GM23338 (cell line): Measurements from ENCODE around the gene IL11RA. TPM values are rescaled to one million over a fixed set of nuclear protein-coding genes. Genes with fewer than 3 reads are reported as not detected.

ENCODE experiments used
- ATAC-seq: fragments of 200-7000 bp; cut with Tn5 transposase; 3 replicates; pipeline ENCODE4 v1.9.1; 2020
- DNase-seq: peaks from one replicate; pipeline ENCODE4 v3.0.0-alpha.2; 2015; ENCODE audit warnings: low spot score
- H2AFZ ChIP-seq: fragments of 200-600 bp; sonication (generic); 2 replicates; pipeline ENCODE4 v1.8.0; 2016; ENCODE audit warnings: antibody characterized with exemption, mild to moderate bottlenecking, moderate library complexity
- H3F3A ChIP-seq: fragments of 200-600 bp; sonication (generic); replicated peaks from 2 replicates; pipeline ENCODE4 v1.8.0; 2017; ENCODE audit warnings: antibody characterized with exemption, mixed run types, low read depth
- H3K27ac ChIP-seq: fragments of 200-600 bp; sonication (generic); 2 replicates; pipeline ENCODE4 v1.6.1; 2016; ENCODE audit warnings: low read depth
- H3K27me3 ChIP-seq: fragments of 200-600 bp; sonication (generic); 2 replicates; pipeline ENCODE4 v1.8.0; 2016; ENCODE audit warnings: mild to moderate bottlenecking, mixed run types, moderate library complexity; ENCODE audit not compliant: insufficient read depth
- H3K36me3 ChIP-seq: fragments of 200-600 bp; sonication (generic); 2 replicates; pipeline ENCODE4 v1.8.0; 2016; ENCODE audit warnings: mild to moderate bottlenecking; ENCODE audit not compliant: insufficient read depth
- H3K4me1 ChIP-seq: fragments of 200-600 bp; sonication (generic); 2 replicates; pipeline ENCODE4 v1.8.0; 2016; ENCODE audit warnings: mild to moderate bottlenecking, moderate library complexity; ENCODE audit not compliant: insufficient read depth
- H3K4me2 ChIP-seq: fragments of 200-600 bp; sonication (generic); 2 replicates; pipeline ENCODE4 v1.7.1; 2017; ENCODE audit warnings: mixed run types
- H3K4me3 ChIP-seq: fragments of 200-600 bp; sonication (generic); 2 replicates; pipeline ENCODE4 v1.6.1; 2016; ENCODE audit warnings: mixed run types
- H3K79me2 ChIP-seq: fragments of 200-600 bp; sonication (generic); replicated peaks from 2 replicates; pipeline ENCODE4 v1.8.0; 2017; ENCODE audit warnings: mild to moderate bottlenecking; ENCODE audit not compliant: insufficient read depth
- H3K9me2 ChIP-seq: fragments of 200-600 bp; sonication (generic); 2 replicates; pipeline ENCODE4 v1.8.0; 2017; ENCODE audit not compliant: insufficient read depth
- H4K20me1 ChIP-seq: fragments of 200-600 bp; sonication (generic); replicated peaks from 2 replicates; pipeline ENCODE4 v1.8.0; 2017; ENCODE audit warnings: mild to moderate bottlenecking; ENCODE audit not compliant: insufficient read depth
- H3K27ac Mint-ChIP-seq: 2 replicates; pipeline ENCODE4 v1.8.0; 2020; ENCODE audit warnings: inconsistent platforms, mild to moderate bottlenecking, moderate library complexity, mixed read lengths
- H3K27me3 Mint-ChIP-seq: 3 replicates; pipeline ENCODE4 v1.8.0; 2022; ENCODE audit warnings: low read depth, mild to moderate bottlenecking, moderate library complexity, mixed read lengths, inconsistent platforms; ENCODE audit not compliant: insufficient read depth, poor library complexity
- H3K36me3 Mint-ChIP-seq: 3 replicates; pipeline ENCODE4 v1.8.0; 2021; ENCODE audit warnings: low read depth, mild to moderate bottlenecking, inconsistent platforms, moderate library complexity, mixed read lengths
- H3K4me1 Mint-ChIP-seq: 3 replicates; pipeline ENCODE4 v1.8.0; 2020; ENCODE audit warnings: mild to moderate bottlenecking, inconsistent platforms, mixed read lengths
- H3K4me3 Mint-ChIP-seq: 3 replicates; pipeline ENCODE4 v1.8.0; 2021; ENCODE audit warnings: moderate library complexity, mild to moderate bottlenecking, inconsistent platforms, mixed read lengths
- H3K9me3 Mint-ChIP-seq: 3 replicates; pipeline ENCODE4 v1.8.0; 2020; ENCODE audit warnings: moderate library complexity, mild to moderate bottlenecking, inconsistent platforms, mixed read lengths
- CREB1 ChIP-seq: fragments of 250-450 bp; sonication (Bioruptor Pico); IDR thresholded peaks from 2 replicates; pipeline ENCODE4 v1.5.0; 2020; ENCODE audit warnings: low read depth, mild to moderate bottlenecking, moderate library complexity
- ETS1 ChIP-seq: IDR thresholded peaks from 2 replicates; pipeline ENCODE4 v1.6.1; 2016; ENCODE audit warnings: antibody characterized with exemption
- EZH2 ChIP-seq: fragments of 200-600 bp; sonication (generic); IDR thresholded peaks from one replicate; pipeline ENCODE4 v1.8.0; 2017; ENCODE audit warnings: antibody characterized with exemption, mild to moderate bottlenecking, low read depth; ENCODE audit not compliant: unreplicated experiment
- EZH2phosphoT487 ChIP-seq: fragments of 200-600 bp; sonication (generic); IDR thresholded peaks from one replicate; pipeline ENCODE4 v1.8.1; 2018; ENCODE audit warnings: antibody characterized with exemption; ENCODE audit not compliant: unreplicated experiment
- JUNB ChIP-seq: IDR thresholded peaks from one replicate; pipeline ENCODE4 v1.6.1; 2016; ENCODE audit warnings: antibody characterized with exemption; ENCODE audit not compliant: unreplicated experiment
- NANOG ChIP-seq: IDR thresholded peaks from 2 replicates; pipeline ENCODE4 v1.6.1; 2016; ENCODE audit warnings: antibody characterized with exemption, borderline replicate concordance
- POLR2AphosphoS5 ChIP-seq: IDR thresholded peaks from 2 replicates; pipeline ENCODE4 v1.6.1; 2016; ENCODE audit warnings: antibody characterized with exemption, low read depth
- REST ChIP-seq: IDR thresholded peaks from one replicate; pipeline ENCODE4 v1.6.1; 2018; ENCODE audit warnings: antibody characterized with exemption; ENCODE audit not compliant: unreplicated experiment
- STAT1 ChIP-seq: IDR thresholded peaks from one replicate; pipeline ENCODE4 v1.6.1; 2016; ENCODE audit warnings: antibody characterized with exemption; ENCODE audit not compliant: unreplicated experiment
- ZNF114 ChIP-seq: fragments of 250-450 bp; sonication (Bioruptor Pico); IDR thresholded peaks from 2 replicates; pipeline ENCODE4 v1.5.0; 2020; ENCODE audit warnings: mild to moderate bottlenecking, moderate library complexity
- ZNF331 ChIP-seq: fragments of 250-450 bp; sonication (Bioruptor Pico); IDR thresholded peaks from 2 replicates; pipeline ENCODE4 v1.5.0; 2020; ENCODE audit warnings: low read depth, mild to moderate bottlenecking, moderate library complexity
- ZNF462 ChIP-seq: fragments of 250-450 bp; sonication (Bioruptor Pico); IDR thresholded peaks from 2 replicates; pipeline ENCODE4 v1.5.0; 2020; ENCODE audit warnings: mild to moderate bottlenecking, moderate library complexity
- polyA plus RNA-seq: library from polyadenylated mRNA; unstranded; fragments of >200 nt; fragmentation: Nextera tagmentation; extraction: Ambion mirVana; gene quantifications from 2 replicates; pipeline ENCODE4 v1.2.1, GENCODE V29; 2016
- total RNA-seq: library from RNA; depleted of rRNA; stranded (reverse); fragments of >200 nt; shearing (Covaris generic); gene quantifications from 2 replicates; pipeline ENCODE4 v1.2.3, GENCODE V29; 2014

The IL11RA gene
- total and polyA plus RNA-seq, 2 experiments from 2014 or later, result 3.1 to 5.8 TPM

- H3K27me3 Mint-ChIP-seq, result peaks cover 22% of the 10 kb centered on the region
- H3K4me3 Mint-ChIP-seq, result no peak overlapping the region
- no peak for ATAC-seq
- no peaks in the 10 kb centered on the region for H3K9me2 ChIP-seq
- H3K9me3 Mint-ChIP-seq, result no peaks in the 10 kb centered on the region; the same call in 2 of the 3 replicates
- 0 out of 2 replicates have a peak, but pooled peaks cover 4% of the 10 kb centered on the region for H3F3A ChIP-seq
- H3K4me1 ChIP-seq, result peaks cover 16% of the 10 kb centered on the region
- no peak overlapping the region for H3K27ac Mint-ChIP-seq
- H4K20me1 ChIP-seq, result no peaks in the 10 kb centered on the region; the same call in 1 of the 2 replicates
- H3K4me2 ChIP-seq, result no peak overlapping the region
- H2AFZ ChIP-seq, result no peak overlapping the region
- DNase-seq, result no peak
- peaks cover 29% of the 10 kb centered on the region for H3K4me1 Mint-ChIP-seq
- no peaks in the 10 kb centered on the region for H3K36me3 ChIP-seq
- no peak overlapping the region for H3K4me3 ChIP-seq
- H3K79me2 ChIP-seq, result no peaks in the 10 kb centered on the region
- no peak overlapping the region for H3K27ac ChIP-seq
- no peaks in the 10 kb centered on the region for H3K27me3 ChIP-seq
- no peaks in the 10 kb centered on the region for H3K36me3 Mint-ChIP-seq
- TF ChIP-seq POLR2AphosphoS5, result no peak
These were observed 5.0 kb downstream of the IL11RA start for GRCh38 chr9:34656992-34657391.

GRCh38 chr9:34658461-34658860 lies 6.5 kb downstream of the IL11RA start:
- H3K4me2 ChIP-seq, result no peak overlapping the region
- no peaks in the 10 kb centered on the region for H3K27me3 ChIP-seq
- H3K9me3 Mint-ChIP-seq, result no peaks in the 10 kb centered on the region; the same call in 2 of the 3 replicates
- peaks cover 19% of the 10 kb centered on the region for H3K27me3 Mint-ChIP-seq
- peaks cover 1% of the 10 kb centered on the region for H3K4me1 ChIP-seq
- H3K4me3 ChIP-seq, result no peak overlapping the region
- H4K20me1 ChIP-seq, result no peaks in the 10 kb centered on the region
- DNase-seq, result no peak
- H3K27ac ChIP-seq, result no peak overlapping the region
- no peaks in the 10 kb centered on the region for H3F3A ChIP-seq
- H3K79me2 ChIP-seq, result no peaks in the 10 kb centered on the region
- H2AFZ ChIP-seq, result no peak overlapping the region
- peaks cover 15% of the 10 kb centered on the region for H3K4me1 Mint-ChIP-seq
- no peak overlapping the region for H3K4me3 Mint-ChIP-seq
- H3K27ac Mint-ChIP-seq, result no peak overlapping the region
- H3K9me2 ChIP-seq, result no peaks in the 10 kb centered on the region
- ATAC-seq, result no peak
- H3K36me3 Mint-ChIP-seq, result no peaks in the 10 kb centered on the region
- no peaks in the 10 kb centered on the region for H3K36me3 ChIP-seq
- TF ChIP-seq JUNB (no peak), ZNF114 (no peak), NANOG (no peak), ZNF331 (no peak), POLR2AphosphoS5 (no peak), ETS1 (no peak), EZH2 (no peak), ZNF462 (no peak), EZH2phosphoT487 (no peak), REST (no peak), CREB1 (CRISPR knock-in tag) (no peak), STAT1 (no peak)
